Stimulated activated CD8-positive, alpha-beta memory T cell treated with anti-CD3 and anti-CD28 coated beads, Interleukin-15, amount 100 ng/mL, for 4 hours (primary cell): ENCODE results near the gene CAMK2D.
A peak's percentile ranks its signal among the peaks of the same experiment; 100 is the strongest.
"Not testable (repeated sequence)": the region's sequence is repeated elsewhere in the genome, so short reads cannot be mapped to it uniquely, and the experiment has no call there.

Experiments
- DNase-seq, 2 donors: peaks; one replicate each; pipeline ENCODE4 v3.0.0-alpha.2; 2020; ENCODE audit warnings: low read depth in 2 of 2

The CAMK2D gene

GRCh38 chr4:113761620-113762185 lies at the start of gene CAMK2D:
CAMK2D (minus strand) TSS chr4:113761738; CDS start chr4:113761068, 670 bp downstream.
- peak; percentile 77 to 85 for DNase-seq

GRCh38 chr4:113810906-113811305 lies 49.4 kb upstream of the CAMK2D start:
- DNase-seq: no peak

GRCh38 chr4:113809311-113809710 lies 47.8 kb upstream of the CAMK2D start:
- no peak for DNase-seq

- DNase-seq: no peak
These were observed 45.3 kb upstream of the CAMK2D start for GRCh38 chr4:113806850-113807249.

GRCh38 chr4:113801882-113802281 lies 40.3 kb upstream of the CAMK2D start:
- no peak for DNase-seq

- not testable (repeated sequence) for DNase-seq
These were observed 34.8 kb upstream of the CAMK2D start for GRCh38 chr4:113796381-113796780.

- no peak for DNase-seq
These were observed 28.9 kb upstream of the CAMK2D start for GRCh38 chr4:113790478-113790877.

GRCh38 chr4:113788888-113789287 lies 27.4 kb upstream of the CAMK2D start:
- no peak for DNase-seq

- DNase-seq: no peak
These were observed 24.2 kb upstream of the CAMK2D start for GRCh38 chr4:113785781-113786180.

- no peak for DNase-seq
These were observed 23.1 kb upstream of the CAMK2D start for GRCh38 chr4:113784497-113785250.

GRCh38 chr4:113783701-113784100 lies 22.2 kb upstream of the CAMK2D start:
- no peak for DNase-seq

- DNase-seq: no peak
These were observed 21.8 kb upstream of the CAMK2D start for GRCh38 chr4:113783289-113783688.

GRCh38 chr4:113781439-113782040 lies 20.0 kb upstream of the CAMK2D start:
- no peak for DNase-seq

GRCh38 chr4:113776679-113777078 lies 15.1 kb upstream of the CAMK2D start:
- DNase-seq: no peak

- no peak for DNase-seq
These were observed 14.5 kb upstream of the CAMK2D start for GRCh38 chr4:113776016-113776415.

- DNase-seq: no peak
These were observed 12.2 kb upstream of the CAMK2D start for GRCh38 chr4:113773756-113774155.

- no peak for DNase-seq
These were observed 11.5 kb upstream of the CAMK2D start for GRCh38 chr4:113773014-113773413.

- no peak for DNase-seq
These were observed 10.8 kb upstream of the CAMK2D start for GRCh38 chr4:113772319-113772718.

GRCh38 chr4:113769744-113770143 lies 8.2 kb upstream of the CAMK2D start:
- DNase-seq: no peak

- DNase-seq: no peak
These were observed 7.4 kb upstream of the CAMK2D start for GRCh38 chr4:113768952-113769351.

- no peak for DNase-seq
These were observed 5.3 kb upstream of the CAMK2D start for GRCh38 chr4:113766882-113767281.

- DNase-seq: no peak
These were observed 3.3 kb upstream of the CAMK2D start for GRCh38 chr4:113764720-113765264.

- not testable (repeated sequence) for DNase-seq
These were observed 2.4 kb upstream of the CAMK2D start for GRCh38 chr4:113763923-113764322.
